Trophoblast cell (in vitro differentiated cells and primary cell): ENCODE results near the gene PPP1R12B.
"Not testable (repeated sequence)": the region's sequence is repeated elsewhere in the genome, so short reads cannot be mapped to it uniquely, and the experiment has no call there.

Experiments
- DNase-seq, 2 donors: peaks; one replicate each; pipeline ENCODE4 v3.0.0-alpha.2; 2016
- H2AFZ ChIP-seq: 2 replicates; pipeline ENCODE4 v1.6.1; 2013; ENCODE audit warnings: low read length, moderate library complexity, mild to moderate bottlenecking; ENCODE audit not compliant: insufficient read depth, poor library complexity
- H2AK5ac ChIP-seq: 2 replicates; pipeline ENCODE4 v1.6.1; 2013; ENCODE audit warnings: mild to moderate bottlenecking, low read length
- H2BK120ac ChIP-seq: 2 replicates; pipeline ENCODE4 v1.6.1; 2013; ENCODE audit warnings: low read length, mild to moderate bottlenecking, moderate library complexity; ENCODE audit not compliant: insufficient read depth, poor library complexity
- H2BK12ac ChIP-seq: 2 replicates; pipeline ENCODE4 v1.6.1; 2013; ENCODE audit warnings: mild to moderate bottlenecking, low read length, moderate library complexity
- H2BK5ac ChIP-seq: 2 replicates; pipeline ENCODE4 v1.6.1; 2013; ENCODE audit warnings: low read length, low read depth, moderate library complexity, mild to moderate bottlenecking; ENCODE audit not compliant: poor library complexity
- H3K14ac ChIP-seq: 2 replicates; pipeline ENCODE4 v1.6.1; 2013; ENCODE audit warnings: mild to moderate bottlenecking, low read length
- H3K18ac ChIP-seq: 2 replicates; pipeline ENCODE4 v1.6.1; 2013; ENCODE audit warnings: mild to moderate bottlenecking, low read length
- H3K23ac ChIP-seq: 2 replicates; pipeline ENCODE4 v1.6.1; 2013; ENCODE audit warnings: low read length
- H3K27ac ChIP-seq: 2 replicates; pipeline ENCODE4 v1.5.1; 2013; ENCODE audit warnings: low read depth, mild to moderate bottlenecking, inconsistent platforms, low read length, moderate library complexity
- H3K27me3 ChIP-seq: 2 replicates; pipeline ENCODE4 v1.6.1; 2013; ENCODE audit warnings: inconsistent platforms, mild to moderate bottlenecking, low read length, moderate library complexity; ENCODE audit not compliant: insufficient read depth
- H3K36me3 ChIP-seq, 2 experiments: 1 replicate in 1 of 2; 2 replicates in 1 of 2; pipeline ENCODE4 v1.6.1; 2013; ENCODE audit warnings: low read length in 2 of 2, mild to moderate bottlenecking in 2 of 2, moderate library complexity in 1 of 2; ENCODE audit not compliant: insufficient read depth in 2 of 2, control insufficient read depth in 1 of 2
- H3K4ac ChIP-seq: 2 replicates; pipeline ENCODE4 v1.6.1; 2013; ENCODE audit warnings: low read depth, mild to moderate bottlenecking, low read length, moderate library complexity
- H3K4me1 ChIP-seq, 2 experiments: 1 replicate in 1 of 2; 2 replicates in 1 of 2; pipeline ENCODE4 v1.6.1; 2013; ENCODE audit warnings: low read length in 2 of 2, mild to moderate bottlenecking in 2 of 2, moderate library complexity in 1 of 2; ENCODE audit not compliant: insufficient read depth in 2 of 2, control insufficient read depth in 1 of 2
- H3K4me2 ChIP-seq: 2 replicates; pipeline ENCODE4 v1.6.1; 2013; ENCODE audit warnings: inconsistent platforms, mild to moderate bottlenecking, low read length, moderate library complexity
- H3K4me3 ChIP-seq: 2 replicates; pipeline ENCODE4 v1.5.1; 2013; ENCODE audit warnings: mild to moderate bottlenecking, low read depth, low read length, inconsistent platforms
- H3K79me1 ChIP-seq: one replicate; pipeline ENCODE4 v1.6.1; 2013; ENCODE audit warnings: low read length
- H3K79me2 ChIP-seq: 2 replicates; pipeline ENCODE4 v1.6.1; 2013; ENCODE audit warnings: low read length, mild to moderate bottlenecking; ENCODE audit not compliant: control insufficient read depth, insufficient read depth, poor library complexity
- H3K9ac ChIP-seq: 2 replicates; pipeline ENCODE4 v1.6.1; 2013; ENCODE audit warnings: mild to moderate bottlenecking, low read length
- H3K9me3 ChIP-seq: 2 replicates; pipeline ENCODE4 v1.6.1; 2013; ENCODE audit warnings: low read depth, mild to moderate bottlenecking, control low read depth, inconsistent platforms, low read length; ENCODE audit not compliant: insufficient read depth
- H4K12ac ChIP-seq: 2 replicates; pipeline ENCODE4 v1.6.1; 2013; ENCODE audit warnings: low read depth, mild to moderate bottlenecking, low read length, moderate library complexity
- H4K8ac ChIP-seq: 2 replicates; pipeline ENCODE4 v1.6.1; 2013; ENCODE audit warnings: low read depth, mild to moderate bottlenecking, low read length, moderate library complexity
- H4K91ac ChIP-seq: one replicate; pipeline ENCODE4 v1.6.1; 2013; ENCODE audit warnings: low read depth, mild to moderate bottlenecking, low read length, moderate library complexity
- WGBS: extraction: QIAGEN DNeasy Blood & Tissue Kit; methylation state at CpG from one replicate; pipeline ENCODE4 v1.1.7; 2013; ENCODE audit warnings: missing lambda C conversion rate; ENCODE audit not compliant: insufficient read length, insufficient coverage; ENCODE audit errors: extremely low coverage; 5-methylcytosine and 5-hydroxymethylcytosine counted together

The PPP1R12B gene

GRCh38 chr1:202553078-202553477, 204.6 kb downstream of the PPP1R12B start:
- H3K27me3 ChIP-seq, H3K4me2 ChIP-seq, H2BK5ac ChIP-seq, H3K18ac ChIP-seq, H2BK12ac ChIP-seq, H3K4me3 ChIP-seq, H3K9ac ChIP-seq, H4K12ac ChIP-seq, H3K14ac ChIP-seq, H3K4ac ChIP-seq, H3K79me1 ChIP-seq, H3K36me3 ChIP-seq, H2BK120ac ChIP-seq, H3K4me1 ChIP-seq, H2AFZ ChIP-seq, H3K23ac ChIP-seq, H3K27ac ChIP-seq, H3K79me2 ChIP-seq, H4K8ac ChIP-seq, DNase-seq, H3K9me3 ChIP-seq, H4K91ac ChIP-seq, H2AK5ac ChIP-seq: not testable (repeated sequence)
- no CpG with 5 or more reads among the region's 1 CpG for WGBS

DNA sequence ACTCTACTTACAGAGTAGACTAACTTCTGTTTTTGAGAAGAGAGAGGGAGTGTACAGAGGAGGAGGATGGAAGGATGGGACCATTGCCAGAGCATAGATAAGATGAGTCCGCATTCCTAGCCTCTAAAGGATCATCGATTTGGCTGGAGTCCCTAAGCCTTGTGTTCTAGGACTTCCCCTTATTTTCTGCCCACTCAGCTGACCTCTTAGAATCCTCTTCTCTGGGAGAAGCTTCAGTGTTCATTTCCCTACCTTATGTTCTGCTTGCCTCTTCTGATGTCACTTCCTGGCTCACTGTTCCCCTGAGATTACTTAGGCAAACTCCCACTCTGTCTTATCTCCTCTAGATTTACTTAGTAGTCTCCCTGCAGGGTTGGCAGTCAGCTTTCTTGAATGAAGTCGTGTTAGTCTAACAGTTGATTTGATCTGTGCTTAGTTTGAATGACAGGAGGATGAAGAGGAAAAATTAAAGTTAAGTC, 205.1 kb downstream of the PPP1R12B start:
- Histone ChIP-seq H3K14ac (no peak overlapping the region), H3K18ac (no peak overlapping the region), H3K9ac (no peak overlapping the region), H3K79me2 (no peaks in the 10 kb centered on the region), H3K79me1 (peaks cover 4% of the 10 kb centered on the region), H2BK120ac (peak overlapping the region; percentile 72), H3K4me2 (no peak overlapping the region), H3K36me3 (no peaks in the 10 kb centered on the region), H3K27ac (no peak overlapping the region), H3K23ac (no peak overlapping the region), H3K9me3 (no peaks in the 10 kb centered on the region), H2AFZ (no peak overlapping the region), H3K27me3 (no peaks in the 10 kb centered on the region), H2BK5ac (no peak overlapping the region), H3K4me1 (peaks cover 3 to 8% of the 10 kb centered on the region in 2 experiments), H2AK5ac (no peak overlapping the region), H2BK12ac (peak overlapping the region; percentile 87), H3K4ac (no peak overlapping the region), H4K91ac (no peak overlapping the region), H4K12ac (no peak overlapping the region), H4K8ac (no peak overlapping the region), H3K4me3 (no peak overlapping the region)
- DNase-seq = no peak
- WGBS = no CpG with 5 or more reads among the region's 3 CpGs

DNA sequence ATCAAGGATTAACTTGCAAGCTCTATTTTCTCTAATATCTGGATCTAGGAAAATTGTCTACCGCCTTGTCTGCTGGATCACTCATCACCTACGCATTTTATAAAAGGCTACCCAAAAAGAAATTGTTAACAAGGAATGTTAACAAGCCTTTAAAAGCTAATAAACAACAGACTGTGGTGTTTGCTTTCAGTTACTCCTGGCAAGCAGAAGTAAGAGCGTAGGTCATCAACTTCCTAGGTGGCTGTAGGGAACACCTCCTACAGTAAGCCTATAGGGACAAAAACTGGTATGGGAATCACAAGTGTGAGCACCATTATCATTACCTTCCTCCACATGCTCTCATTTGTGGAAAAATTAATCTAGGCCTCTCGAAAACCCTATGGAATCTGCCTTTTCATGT, 206.1 kb downstream of the PPP1R12B start:
- H3K4me3 ChIP-seq, H3K4me1 ChIP-seq, H3K9ac ChIP-seq, H4K12ac ChIP-seq, DNase-seq, H3K9me3 ChIP-seq, H3K36me3 ChIP-seq, H4K91ac ChIP-seq, H3K27me3 ChIP-seq, H3K4me2 ChIP-seq, H3K18ac ChIP-seq, H3K23ac ChIP-seq, H2BK12ac ChIP-seq, H2AK5ac ChIP-seq, H3K79me1 ChIP-seq, H3K14ac ChIP-seq, H4K8ac ChIP-seq, H2BK5ac ChIP-seq, H2AFZ ChIP-seq, H3K79me2 ChIP-seq, H3K27ac ChIP-seq, H2BK120ac ChIP-seq, H3K4ac ChIP-seq: not testable (repeated sequence)
- no CpG with 5 or more reads among the region's 4 CpGs for WGBS

GRCh38 chr1:202556037-202556436, 207.5 kb downstream of the PPP1R12B start:
- H2AFZ ChIP-seq, H3K14ac ChIP-seq, H3K9ac ChIP-seq, H3K18ac ChIP-seq, H4K91ac ChIP-seq, H3K36me3 ChIP-seq, H3K79me1 ChIP-seq, H3K4me2 ChIP-seq, H3K27me3 ChIP-seq, H3K79me2 ChIP-seq, H4K12ac ChIP-seq, H4K8ac ChIP-seq, H3K27ac ChIP-seq, H2BK12ac ChIP-seq, H3K4me3 ChIP-seq, H2BK5ac ChIP-seq, H3K4me1 ChIP-seq, H2BK120ac ChIP-seq, H3K23ac ChIP-seq, H2AK5ac ChIP-seq, H3K4ac ChIP-seq, H3K9me3 ChIP-seq: not testable (repeated sequence)
- no CpG with 5 or more reads among the region's 4 CpGs for WGBS
- peak in 1 of 2 donors; percentile 54 for DNase-seq
